ENCODE results near the gene GASK1A.

GRCh38 chr3:42963269-42963668 lies 15.8 kb upstream of the GASK1A start:
- TF ChIP-seq ZNF274 (IDR thresholded peaks at IDR 0.05; ENCODE audit: borderline replicate concordance, extremely low read depth, low read length) (no peak), FOSL1 (IDR thresholded peaks at IDR 0.05; ENCODE audit: insufficient read depth, low read depth, low read length) (no peak)
